Lung (tissue), 12 donors: ENCODE measurements around the gene NTHL1. TPM values are rescaled to one million over a fixed set of nuclear protein-coding genes. Genes with fewer than 3 reads are reported as not detected.

Experiments used
- ATAC-seq: fragments of 200-7000 bp; cut with Tn5 transposase; one replicate; pipeline ENCODE4 v1.9.1; 2020; ENCODE audit warnings: moderate number of reproducible peaks; ENCODE audit not compliant: insufficient read depth, low FRiP score
- DNase-seq, 3 donors: peaks; one replicate each; pipeline ENCODE4 v3.0.0-alpha.2; 2013 to 2017
- H3K27ac ChIP-seq, 2 donors: one replicate each; pipeline ENCODE4 v1.5.1; 2013; ENCODE audit warnings: mild to moderate bottlenecking in 2 of 2, moderate library complexity in 2 of 2, control low read depth in 1 of 2, inconsistent platforms in 1 of 2, low read depth in 1 of 2, low read length in 1 of 2
- H3K27me3 ChIP-seq, 3 donors: one replicate each; pipeline ENCODE4 v1.5.1; 2013; ENCODE audit warnings: low read length in 2 of 3; ENCODE audit not compliant: control insufficient read depth in 3 of 3, insufficient read depth in 3 of 3
- H3K36me3 ChIP-seq, 4 donors: one replicate each; pipeline ENCODE4 v1.5.1; 2013; ENCODE audit warnings: low read length in 4 of 4, mild to moderate bottlenecking in 1 of 4, moderate library complexity in 1 of 4; ENCODE audit not compliant: control insufficient read depth in 4 of 4, insufficient read depth in 4 of 4
- H3K4me1 ChIP-seq, 5 donors: one replicate each; pipeline ENCODE4 v1.5.1; 2013; ENCODE audit warnings: low read length in 5 of 5, mild to moderate bottlenecking in 2 of 5, moderate library complexity in 1 of 5; ENCODE audit not compliant: control insufficient read depth in 5 of 5, insufficient read depth in 5 of 5
- H3K4me3 ChIP-seq: one replicate; pipeline ENCODE4 v1.5.1; 2013; ENCODE audit warnings: mild to moderate bottlenecking, control low read depth, moderate library complexity
- H3K9ac ChIP-seq, 2 donors: one replicate each; pipeline ENCODE4 v1.5.1; 2013; ENCODE audit warnings: low read length in 2 of 2, control low read depth in 1 of 2; ENCODE audit not compliant: insufficient read depth in 1 of 2
- H3K9me3 ChIP-seq, 4 donors: one replicate each; pipeline ENCODE4 v1.5.1; 2013; ENCODE audit warnings: low read length in 3 of 4, mild to moderate bottlenecking in 1 of 4, moderate library complexity in 1 of 4; ENCODE audit not compliant: control insufficient read depth in 4 of 4, insufficient read depth in 3 of 4
- CTCF ChIP-seq: IDR thresholded peaks from 2 replicates; pipeline ENCODE4 v1.5.1; 2012; ENCODE audit warnings: mild to moderate bottlenecking; ENCODE audit errors: control extremely low read depth, extremely low read depth
- WGBS, 2 donors: extraction: QIAGEN DNeasy Blood & Tissue Kit; methylation state at CpG; one replicate each; pipeline ENCODE4 v1.1.7; 2013; 5-methylcytosine and 5-hydroxymethylcytosine counted together
- polyA plus RNA-seq, 2 donors: library from polyadenylated mRNA; stranded (reverse); fragments of 200-250 nt; gene quantifications; one replicate each; pipeline ENCODE4 v1.2.1, GENCODE V29; 2013
- total RNA-seq, 2 donors: library from RNA; depleted of rRNA in 1 of 2; stranded (reverse); fragments of >200 nt in 1 of 2; gene quantifications; one replicate each; pipeline ENCODE4 v1.2.1, GENCODE V29; 2014 to 2021
- donor health status: control.
- donor health status: control.
- donor health status: Bipolar disorder and iron deficiency.
- donor health status: healthy.
- donor health status: DM: yes; HTN: yes; CAD: no.

Gene NTHL1
- total and polyA plus RNA-seq, 4 donors: 19.3 to 43.5 (median 29.1) TPM

- 97 to 98% methylated on average over 26 of the region's 26 CpGs for WGBS, 2 donors
- Histone ChIP-seq H3K9ac (no peak overlapping the region), H3K4me3 (no peak overlapping the region), H3K36me3 (peaks cover 8 to 60% (median 23%) of the 10 kb centered on the region in 4 donors), H3K4me1 (peaks cover 0 to 8% (median 3%) of the 10 kb centered on the region in 5 donors), H3K27ac (no peak overlapping the region), H3K9me3 (peaks cover 0 to 3% (median 0%) of the 10 kb centered on the region in 4 donors), H3K27me3 (no peaks in the 10 kb centered on the region)
- DNase-seq (no peak), ATAC-seq (no peak)
- no peak for TF ChIP-seq CTCF
These were observed 47.8 kb upstream of the NTHL1 start for GRCh38 chr16:2095315-2095853.

GRCh38 chr16:2093793-2094192 is 46.2 kb upstream of the NTHL1 start:
- no peak for ATAC-seq
- Histone ChIP-seq H3K27me3 (no peaks in the 10 kb centered on the region), H3K9ac (no peak overlapping the region), H3K27ac (no peak overlapping the region), H3K4me3 (no peak overlapping the region), H3K4me1 (peaks cover 0 to 8% (median 3%) of the 10 kb centered on the region in 5 donors), H3K9me3 (peaks cover 0 to 3% (median 0%) of the 10 kb centered on the region in 4 donors), H3K36me3 (peaks cover 8 to 66% (median 25%) of the 10 kb centered on the region in 4 donors)
- DNase-seq: no peak
- 87 to 92% methylated on average over 15 of the region's 15 CpGs for WGBS, 2 donors
- TF ChIP-seq CTCF: no peak

GRCh38 chr16:2092866-2093265 is 45.2 kb upstream of the NTHL1 start:
- H3K27ac ChIP-seq: no peak overlapping the region
- no peak overlapping the region for H3K9ac ChIP-seq
- no peaks in the 10 kb centered on the region for H3K27me3 ChIP-seq
- DNase-seq (no peak), ATAC-seq (no peak)
- peaks cover 8 to 76% (median 29%) of the 10 kb centered on the region in 4 donors for H3K36me3 ChIP-seq
- 95 to 96% methylated on average over 13 of the region's 13 CpGs for WGBS, 2 donors
- H3K4me1 ChIP-seq: peaks cover 0 to 8% (median 3%) of the 10 kb centered on the region in 5 donors
- peaks cover 0 to 3% (median 0%) of the 10 kb centered on the region in 4 donors for H3K9me3 ChIP-seq
- no peak overlapping the region for H3K4me3 ChIP-seq
- TF ChIP-seq CTCF: no peak

- peaks cover 0 to 3% (median 0%) of the 10 kb centered on the region in 4 donors for H3K9me3 ChIP-seq
- ATAC-seq (no peak), DNase-seq (no peak)
- no peak overlapping the region for H3K9ac ChIP-seq
- peaks cover 8 to 79% (median 31%) of the 10 kb centered on the region in 4 donors for H3K36me3 ChIP-seq
- H3K27ac ChIP-seq: no peak overlapping the region
- no peak for TF ChIP-seq CTCF
- 89 to 91% methylated on average over 16 of the region's 16 CpGs for WGBS, 2 donors
- no peak overlapping the region for H3K4me3 ChIP-seq
- peaks cover 0 to 8% (median 3%) of the 10 kb centered on the region in 5 donors for H3K4me1 ChIP-seq
- H3K27me3 ChIP-seq: no peaks in the 10 kb centered on the region
These were observed 44.6 kb upstream of the NTHL1 start for GRCh38 chr16:2092256-2092620.
